Endodermal cell (in vitro differentiated cells): Measurements from ENCODE around the gene SVIL. TPM values are rescaled to one million over a fixed set of nuclear protein-coding genes. Genes with fewer than 3 reads are reported as not detected.

ENCODE experiments used
- DNase-seq: peaks from one replicate; pipeline ENCODE4 v3.0.0-alpha.2; 2017
- H3K27ac ChIP-seq: 2 replicates; pipeline ENCODE4 v1.5.1; 2013; ENCODE audit warnings: mild to moderate bottlenecking, low read depth, low read length, moderate library complexity
- H3K27me3 ChIP-seq: 2 replicates; pipeline ENCODE4 v1.6.1; 2013; ENCODE audit warnings: mild to moderate bottlenecking, low read length, moderate library complexity; ENCODE audit not compliant: insufficient read depth, control insufficient read depth, poor library complexity, severe bottlenecking
- H3K36me3 ChIP-seq: 2 replicates; pipeline ENCODE4 v1.7.0; 2013; ENCODE audit warnings: mild to moderate bottlenecking, low read length, moderate library complexity; ENCODE audit not compliant: control insufficient read depth, insufficient read depth
- H3K4me1 ChIP-seq: one replicate; pipeline ENCODE4 v1.7.0; 2013; ENCODE audit warnings: low read length; ENCODE audit not compliant: control insufficient read depth, insufficient read depth
- H3K4me3 ChIP-seq: 2 replicates; pipeline ENCODE4 v1.5.1; 2013; ENCODE audit warnings: mild to moderate bottlenecking, low read length, moderate library complexity
- H3K9ac ChIP-seq: 2 replicates; pipeline ENCODE4 v1.6.1; 2013; ENCODE audit warnings: mild to moderate bottlenecking, low read length, moderate library complexity; ENCODE audit not compliant: poor library complexity, severe bottlenecking; ENCODE audit errors: extremely low read depth
- H3K9me3 ChIP-seq: 2 replicates; pipeline ENCODE4 v1.6.1; 2013; ENCODE audit warnings: mild to moderate bottlenecking, low read length, moderate library complexity; ENCODE audit not compliant: control insufficient read depth
- H3K27ac Mint-ChIP-seq: 2 replicates; pipeline ENCODE4 v1.8.0; 2020; ENCODE audit warnings: mixed read lengths
- H3K27me3 Mint-ChIP-seq: 2 replicates; pipeline ENCODE4 v1.8.0; 2021; ENCODE audit warnings: mild to moderate bottlenecking, mixed read lengths; ENCODE audit not compliant: insufficient read depth
- H3K36me3 Mint-ChIP-seq: 2 replicates; pipeline ENCODE4 v1.8.0; 2020; ENCODE audit warnings: low read depth, mixed read lengths
- H3K4me1 Mint-ChIP-seq: 2 replicates; pipeline ENCODE4 v1.8.0; 2020; ENCODE audit warnings: mixed read lengths
- H3K4me3 Mint-ChIP-seq: 2 replicates; pipeline ENCODE4 v1.8.0; 2020; ENCODE audit warnings: mild to moderate bottlenecking, moderate library complexity, mixed read lengths
- H3K9me3 Mint-ChIP-seq: 2 replicates; pipeline ENCODE4 v1.8.0; 2020; ENCODE audit warnings: mild to moderate bottlenecking, mixed read lengths
- WGBS, 2 experiments: methylation state at CpG; one replicate each; pipeline versions ENCODE4 v1.1.5 to v1.1.7; 2013; ENCODE audit warnings: missing lambda C conversion rate in 2 of 2, mixed read lengths in 1 of 2; ENCODE audit not compliant: insufficient coverage in 1 of 2, insufficient read length in 1 of 2; 5-methylcytosine and 5-hydroxymethylcytosine counted together
- total RNA-seq, 2 donors: library from RNA; stranded (reverse); fragmentation: NEBNext Ultra II Directional in 1 of 2; extraction: Animal tissue kit (Norgen Biotek cat#: 25700) in 1 of 2; gene quantifications; 2 replicates in 1 of 2; 3 replicates in 1 of 2; pipeline ENCODE4 v1.2.1, GENCODE V29; 2021
- TF ChIP-seq, protein P1 (sequence below): fragments of 200-600 bp; sonication (generic); conservative IDR thresholded peaks from 2 replicates; pipeline ENCODE4 v1.5.0; 2021; ENCODE audit warnings: antibody characterized with exemption, mild to moderate bottlenecking

SVIL gene
- total RNA-seq, 2 donors from 2014 or later, result 25.2 to 32.9 TPM

DNA sequence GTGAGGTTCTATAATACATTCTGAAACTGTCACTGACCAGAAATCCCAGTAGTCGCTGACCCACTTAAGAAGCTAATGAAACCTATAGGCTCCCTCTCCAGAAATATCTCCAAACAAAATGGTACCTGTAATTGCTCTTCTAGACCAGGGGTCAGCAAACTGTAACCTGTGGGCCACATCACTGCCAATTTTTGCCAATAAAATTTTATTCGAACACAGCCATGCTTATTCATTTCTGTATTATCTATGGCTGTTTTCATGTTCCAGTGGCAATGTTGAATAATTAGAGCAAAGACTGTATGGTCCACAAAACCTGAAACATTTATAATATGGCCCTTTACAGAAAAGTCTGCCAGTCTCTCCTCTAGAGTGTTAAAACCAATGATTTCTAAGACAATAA is 37.2 kb upstream of the SVIL start:
- 88 to 95% methylated on average over 2 of the region's 2 CpGs for WGBS, 2 experiments
- Mint-ChIP-seq H3K9me3 (peaks cover 35% of the 10 kb centered on the region), H3K4me3 (no peak overlapping the region), H3K27me3 (no peaks in the 10 kb centered on the region), H3K36me3 (peaks cover 30% of the 10 kb centered on the region), H3K4me1 (peaks cover 9% of the 10 kb centered on the region), H3K27ac (no peak overlapping the region)
- Histone ChIP-seq H3K9me3 (peaks cover 38% of the 10 kb centered on the region), H3K4me3 (no peak overlapping the region), H3K36me3 (peaks cover 33% of the 10 kb centered on the region), H3K27me3 (no peaks in the 10 kb centered on the region), H3K4me1 (no peaks in the 10 kb centered on the region), H3K9ac (no peak overlapping the region), H3K27ac (no peak overlapping the region)
- DNase-seq, result no peak
- TF ChIP-seq, protein P1, sequence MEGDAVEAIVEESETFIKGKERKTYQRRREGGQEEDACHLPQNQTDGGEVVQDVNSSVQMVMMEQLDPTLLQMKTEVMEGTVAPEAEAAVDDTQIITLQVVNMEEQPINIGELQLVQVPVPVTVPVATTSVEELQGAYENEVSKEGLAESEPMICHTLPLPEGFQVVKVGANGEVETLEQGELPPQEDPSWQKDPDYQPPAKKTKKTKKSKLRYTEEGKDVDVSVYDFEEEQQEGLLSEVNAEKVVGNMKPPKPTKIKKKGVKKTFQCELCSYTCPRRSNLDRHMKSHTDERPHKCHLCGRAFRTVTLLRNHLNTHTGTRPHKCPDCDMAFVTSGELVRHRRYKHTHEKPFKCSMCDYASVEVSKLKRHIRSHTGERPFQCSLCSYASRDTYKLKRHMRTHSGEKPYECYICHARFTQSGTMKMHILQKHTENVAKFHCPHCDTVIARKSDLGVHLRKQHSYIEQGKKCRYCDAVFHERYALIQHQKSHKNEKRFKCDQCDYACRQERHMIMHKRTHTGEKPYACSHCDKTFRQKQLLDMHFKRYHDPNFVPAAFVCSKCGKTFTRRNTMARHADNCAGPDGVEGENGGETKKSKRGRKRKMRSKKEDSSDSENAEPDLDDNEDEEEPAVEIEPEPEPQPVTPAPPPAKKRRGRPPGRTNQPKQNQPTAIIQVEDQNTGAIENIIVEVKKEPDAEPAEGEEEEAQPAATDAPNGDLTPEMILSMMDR, result no peak

DNA sequence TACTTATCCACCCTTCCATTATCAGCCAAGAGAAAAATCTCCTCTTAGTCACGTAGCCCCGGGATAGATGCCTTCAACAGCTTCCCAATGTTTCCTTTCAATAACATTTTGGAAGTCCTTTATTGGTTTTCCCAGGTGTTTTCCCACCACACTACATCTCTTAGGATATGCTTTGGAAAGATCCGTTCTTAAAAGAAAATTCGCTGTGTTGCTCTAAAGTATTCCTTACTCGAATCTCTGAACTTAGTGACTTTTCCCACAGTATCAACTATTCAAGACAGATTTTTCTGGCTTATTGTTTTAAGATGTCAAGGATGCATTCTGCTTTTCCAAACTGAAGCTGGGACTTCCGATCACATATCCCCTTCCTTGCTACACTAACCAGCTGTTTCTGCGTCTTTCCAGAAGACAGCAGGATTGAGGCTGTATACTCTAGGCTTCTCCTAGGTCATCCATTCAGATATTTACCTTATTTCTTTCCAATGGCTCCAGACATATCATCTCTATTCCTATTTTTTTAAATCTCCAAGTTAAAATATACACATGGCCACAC is 36.5 kb upstream of the SVIL start:
- H3K4me3 Mint-ChIP-seq, result no peak overlapping the region
- no peak overlapping the region for H3K27ac ChIP-seq
- H3K4me1 ChIP-seq, result no peaks in the 10 kb centered on the region
- H3K9me3 ChIP-seq, result peaks cover 31% of the 10 kb centered on the region
- no peaks in the 10 kb centered on the region for H3K27me3 Mint-ChIP-seq
- peaks cover 29% of the 10 kb centered on the region for H3K9me3 Mint-ChIP-seq
- peaks cover 10% of the 10 kb centered on the region for H3K4me1 Mint-ChIP-seq
- no peak for DNase-seq
- 96 to 97% methylated on average over 7 of the region's 7 CpGs for WGBS, 2 experiments
- H3K27ac Mint-ChIP-seq, result no peak overlapping the region
- no peak overlapping the region for H3K9ac ChIP-seq
- H3K4me3 ChIP-seq, result no peak overlapping the region
- H3K36me3 Mint-ChIP-seq, result peaks cover 25% of the 10 kb centered on the region
- H3K36me3 ChIP-seq, result peaks cover 29% of the 10 kb centered on the region
- TF ChIP-seq, protein P1, result no peak
- H3K27me3 ChIP-seq, result no peaks in the 10 kb centered on the region

DNA sequence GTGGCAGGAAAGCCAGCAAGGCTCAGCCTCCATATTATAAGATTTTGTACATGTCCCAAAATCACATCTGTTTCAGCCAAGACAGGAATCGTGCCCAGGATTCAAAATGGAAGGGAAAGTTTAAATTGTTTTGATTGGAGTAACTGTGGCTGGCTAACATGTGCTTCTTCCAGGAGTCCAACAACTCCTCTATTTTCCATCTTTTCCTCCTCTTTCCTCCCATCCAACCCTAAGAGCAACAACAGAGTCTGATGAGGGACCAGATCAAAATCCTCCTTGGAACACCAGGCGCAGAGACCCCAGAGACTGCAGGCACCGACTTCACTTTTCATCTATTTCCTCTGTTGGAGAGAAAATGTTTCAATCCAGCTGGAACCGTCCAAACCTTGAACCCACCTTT is 36.0 kb upstream of the SVIL start:
- H3K27me3 Mint-ChIP-seq, result no peaks in the 10 kb centered on the region
- H3K9me3 ChIP-seq, result peaks cover 26% of the 10 kb centered on the region
- H3K36me3 ChIP-seq, result peaks cover 24% of the 10 kb centered on the region
- WGBS, 2 experiments, result 94 to 95% methylated on average over 2 to 3 of the region's 4 CpGs
- no peak for DNase-seq
- TF ChIP-seq, protein P1, result no peak
- peaks cover 10% of the 10 kb centered on the region for H3K4me1 Mint-ChIP-seq
- H3K36me3 Mint-ChIP-seq, result peaks cover 20% of the 10 kb centered on the region
- peaks cover 24% of the 10 kb centered on the region for H3K9me3 Mint-ChIP-seq
- H3K27ac ChIP-seq, result no peak overlapping the region
- peak overlapping the region; percentile 3 for H3K27ac Mint-ChIP-seq
- H3K27me3 ChIP-seq, result no peaks in the 10 kb centered on the region
- H3K4me3 ChIP-seq, result no peak overlapping the region
- H3K4me3 Mint-ChIP-seq, result no peak overlapping the region
- H3K9ac ChIP-seq, result no peak overlapping the region
- H3K4me1 ChIP-seq, result no peaks in the 10 kb centered on the region
